ENCODE measurements around the gene GOLIM4. TPM values are rescaled to one million over a fixed set of nuclear protein-coding genes. Genes with fewer than 3 reads are reported as not detected.

Gene GOLIM4
- total and polyA plus RNA-seq, 2 of the 13 experiments (the other 11 are each of a cell fraction or from before 2014, with no cell fraction given): 10.9 to 47.7 TPM

GRCh38 chr3:168094877-168095610, 680 bp downstream of the GOLIM4 start (continued):
- TF ChIP-seq SNAPC4 (CRISPR knock-in tag; IDR thresholded peaks at IDR 0.05) (no peak), ZNF703 (CRISPR knock-in tag; IDR thresholded peaks at IDR 0.05; ENCODE audit: borderline replicate concordance) (no peak), RELA (CRISPR knock-in tag; IDR thresholded peaks at IDR 0.05) (no peak), CC2D1A (CRISPR knock-in tag; IDR thresholded peaks at IDR 0.05) (no peak), ZNF256 (CRISPR knock-in tag; conservative IDR thresholded peaks at IDR 0.05) (no peak), KDM1A (CRISPR knock-in tag; IDR thresholded peaks at IDR 0.05) (no peak), ZNF7 (CRISPR knock-in tag; IDR thresholded peaks at IDR 0.05) (no peak), TMF1 (CRISPR knock-in tag; IDR thresholded peaks at IDR 0.05; ENCODE audit: low read depth) (no peak), NRL (CRISPR knock-in tag; IDR thresholded peaks at IDR 0.05; ENCODE audit: borderline replicate concordance) (no peak; the same call in 1 of the 2 replicates), KMT2A (CRISPR knock-in tag; IDR thresholded peaks at IDR 0.05) (peak; percentile 77), SNAI1 (CRISPR knock-in tag; IDR thresholded peaks at IDR 0.05; ENCODE audit: borderline replicate concordance) (no peak), PITX1 (CRISPR knock-in tag; IDR thresholded peaks at IDR 0.05) (no peak; the same call in 1 of the 2 replicates), SMC3 (IDR thresholded peaks at IDR 0.05; ENCODE audit: low read length) (no peak), ZNF775 (CRISPR knock-in tag; IDR thresholded peaks at IDR 0.05; ENCODE audit: borderline replicate concordance) (no peak), ZBTB20 (CRISPR knock-in tag; IDR thresholded peaks at IDR 0.05; ENCODE audit: borderline replicate concordance, low read depth) (no peak), IKZF5 (CRISPR knock-in tag; IDR thresholded peaks at IDR 0.05) (peak; percentile 9; the same call in 1 of the 2 replicates), FOXK1 (CRISPR knock-in tag; IDR thresholded peaks at IDR 0.05; ENCODE audit: borderline replicate concordance, low read depth) (no peak), HIVEP1 (CRISPR knock-in tag; IDR thresholded peaks at IDR 0.05) (no peak), ZNF3 (CRISPR knock-in tag; IDR thresholded peaks at IDR 0.05) (no peak), ZNF883 (CRISPR knock-in tag; IDR thresholded peaks at IDR 0.05; ENCODE audit: not compliant biosample characterization) (no peak), ZNF543 (CRISPR knock-in tag; IDR thresholded peaks at IDR 0.05) (peak; percentile 23; the same call in 1 of the 2 replicates), NFE2L1 (CRISPR knock-in tag; IDR thresholded peaks at IDR 0.05; ENCODE audit: borderline replicate concordance) (no peak), CBFB (CRISPR knock-in tag; IDR thresholded peaks at IDR 0.05) (no peak)
- TF ChIP-seq, protein P1, sequence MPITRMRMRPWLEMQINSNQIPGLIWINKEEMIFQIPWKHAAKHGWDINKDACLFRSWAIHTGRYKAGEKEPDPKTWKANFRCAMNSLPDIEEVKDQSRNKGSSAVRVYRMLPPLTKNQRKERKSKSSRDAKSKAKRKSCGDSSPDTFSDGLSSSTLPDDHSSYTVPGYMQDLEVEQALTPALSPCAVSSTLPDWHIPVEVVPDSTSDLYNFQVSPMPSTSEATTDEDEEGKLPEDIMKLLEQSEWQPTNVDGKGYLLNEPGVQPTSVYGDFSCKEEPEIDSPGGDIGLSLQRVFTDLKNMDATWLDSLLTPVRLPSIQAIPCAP (CRISPR knock-in tag; IDR thresholded peaks at IDR 0.05; ENCODE audit: low read depth): no peak

All from HepG2 (cell line).